HCT116 (cell line): ENCODE results near the gene DENND1A.

Experiments used
- POLR2A ChIP-seq: IDR thresholded peaks from 2 replicates; pipeline ENCODE4 v1.7.0; 2011; ENCODE audit warnings: borderline replicate concordance; ENCODE audit not compliant: insufficient read depth, insufficient read length; ENCODE audit errors: extremely low read depth
- TF ChIP-seq, protein P1 (sequence below), 3 experiments: fragments of 200-600 bp in 1 of 3; sonication (generic) in 1 of 3; IDR thresholded peaks in 2 of 3; conservative IDR thresholded peaks in 1 of 3; 2 replicates each; pipeline ENCODE4 v1.5.1; 2012 to 2017; ENCODE audit warnings: low read depth in 2 of 3, low read length in 2 of 3, antibody characterized with exemption in 1 of 3, borderline replicate concordance in 1 of 3, control low read depth in 1 of 3, mild to moderate bottlenecking in 1 of 3, mixed read lengths in 1 of 3, mixed run types in 1 of 3, moderate library complexity in 1 of 3; ENCODE audit not compliant: insufficient read depth in 1 of 3
- TF ChIP-seq, protein P2 (sequence below): IDR thresholded peaks from 2 replicates; pipeline ENCODE4 v1.6.1; 2012; ENCODE audit warnings: low read depth

DNA sequence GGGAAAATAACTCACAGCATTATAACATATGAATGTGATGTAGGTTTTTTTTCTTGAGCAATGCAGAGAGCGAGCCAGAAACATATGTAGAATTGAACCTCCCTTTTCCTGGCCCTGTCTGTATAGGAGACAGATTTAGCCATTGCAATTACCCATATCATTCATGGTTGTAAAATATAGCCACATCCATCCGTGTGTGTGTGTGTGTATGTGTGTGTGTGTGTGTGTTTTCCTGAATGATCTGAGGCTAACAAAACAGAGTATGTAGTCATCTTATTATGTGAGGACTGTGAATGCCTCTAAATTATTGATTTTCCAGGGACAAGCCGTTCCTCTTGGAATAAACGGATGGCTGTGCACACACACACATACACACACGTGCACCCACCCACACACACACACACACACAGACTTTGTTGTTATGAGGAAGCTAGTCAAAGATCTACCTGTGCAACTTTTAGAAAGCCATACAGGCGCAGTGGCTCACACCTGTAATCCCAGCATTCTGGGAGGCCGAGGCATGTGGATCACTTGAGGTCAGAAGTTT, 11.7 kb upstream of the DENND1A start:
- no peak for TF ChIP-seq POLR2A
- TF ChIP-seq, protein P1, sequence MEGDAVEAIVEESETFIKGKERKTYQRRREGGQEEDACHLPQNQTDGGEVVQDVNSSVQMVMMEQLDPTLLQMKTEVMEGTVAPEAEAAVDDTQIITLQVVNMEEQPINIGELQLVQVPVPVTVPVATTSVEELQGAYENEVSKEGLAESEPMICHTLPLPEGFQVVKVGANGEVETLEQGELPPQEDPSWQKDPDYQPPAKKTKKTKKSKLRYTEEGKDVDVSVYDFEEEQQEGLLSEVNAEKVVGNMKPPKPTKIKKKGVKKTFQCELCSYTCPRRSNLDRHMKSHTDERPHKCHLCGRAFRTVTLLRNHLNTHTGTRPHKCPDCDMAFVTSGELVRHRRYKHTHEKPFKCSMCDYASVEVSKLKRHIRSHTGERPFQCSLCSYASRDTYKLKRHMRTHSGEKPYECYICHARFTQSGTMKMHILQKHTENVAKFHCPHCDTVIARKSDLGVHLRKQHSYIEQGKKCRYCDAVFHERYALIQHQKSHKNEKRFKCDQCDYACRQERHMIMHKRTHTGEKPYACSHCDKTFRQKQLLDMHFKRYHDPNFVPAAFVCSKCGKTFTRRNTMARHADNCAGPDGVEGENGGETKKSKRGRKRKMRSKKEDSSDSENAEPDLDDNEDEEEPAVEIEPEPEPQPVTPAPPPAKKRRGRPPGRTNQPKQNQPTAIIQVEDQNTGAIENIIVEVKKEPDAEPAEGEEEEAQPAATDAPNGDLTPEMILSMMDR (IDR thresholded peaks at IDR 0.05 in 2 of 3, conservative IDR thresholded peaks at IDR 0.05 in 1 of 3; ENCODE audit: borderline replicate concordance in 1 of 3, insufficient read depth in 1 of 3, low read depth in 2 of 3, low read length in 2 of 3), result no peak
- TF ChIP-seq, protein P2, sequence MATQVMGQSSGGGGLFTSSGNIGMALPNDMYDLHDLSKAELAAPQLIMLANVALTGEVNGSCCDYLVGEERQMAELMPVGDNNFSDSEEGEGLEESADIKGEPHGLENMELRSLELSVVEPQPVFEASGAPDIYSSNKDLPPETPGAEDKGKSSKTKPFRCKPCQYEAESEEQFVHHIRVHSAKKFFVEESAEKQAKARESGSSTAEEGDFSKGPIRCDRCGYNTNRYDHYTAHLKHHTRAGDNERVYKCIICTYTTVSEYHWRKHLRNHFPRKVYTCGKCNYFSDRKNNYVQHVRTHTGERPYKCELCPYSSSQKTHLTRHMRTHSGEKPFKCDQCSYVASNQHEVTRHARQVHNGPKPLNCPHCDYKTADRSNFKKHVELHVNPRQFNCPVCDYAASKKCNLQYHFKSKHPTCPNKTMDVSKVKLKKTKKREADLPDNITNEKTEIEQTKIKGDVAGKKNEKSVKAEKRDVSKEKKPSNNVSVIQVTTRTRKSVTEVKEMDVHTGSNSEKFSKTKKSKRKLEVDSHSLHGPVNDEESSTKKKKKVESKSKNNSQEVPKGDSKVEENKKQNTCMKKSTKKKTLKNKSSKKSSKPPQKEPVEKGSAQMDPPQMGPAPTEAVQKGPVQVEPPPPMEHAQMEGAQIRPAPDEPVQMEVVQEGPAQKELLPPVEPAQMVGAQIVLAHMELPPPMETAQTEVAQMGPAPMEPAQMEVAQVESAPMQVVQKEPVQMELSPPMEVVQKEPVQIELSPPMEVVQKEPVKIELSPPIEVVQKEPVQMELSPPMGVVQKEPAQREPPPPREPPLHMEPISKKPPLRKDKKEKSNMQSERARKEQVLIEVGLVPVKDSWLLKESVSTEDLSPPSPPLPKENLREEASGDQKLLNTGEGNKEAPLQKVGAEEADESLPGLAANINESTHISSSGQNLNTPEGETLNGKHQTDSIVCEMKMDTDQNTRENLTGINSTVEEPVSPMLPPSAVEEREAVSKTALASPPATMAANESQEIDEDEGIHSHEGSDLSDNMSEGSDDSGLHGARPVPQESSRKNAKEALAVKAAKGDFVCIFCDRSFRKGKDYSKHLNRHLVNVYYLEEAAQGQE, result no peak
